ENCODE data around the gene ZNF653. TPM values are rescaled to one million over a fixed set of nuclear protein-coding genes. Genes with fewer than 3 reads are reported as not detected.
A peak's percentile ranks its signal among the peaks of the same experiment; 100 is the strongest.

ZNF653 gene
- polyA plus RNA-seq, 2 of the 4 experiments (the other 2 are of a cell fraction), result 2.9 to 4.2 TPM

DNA sequence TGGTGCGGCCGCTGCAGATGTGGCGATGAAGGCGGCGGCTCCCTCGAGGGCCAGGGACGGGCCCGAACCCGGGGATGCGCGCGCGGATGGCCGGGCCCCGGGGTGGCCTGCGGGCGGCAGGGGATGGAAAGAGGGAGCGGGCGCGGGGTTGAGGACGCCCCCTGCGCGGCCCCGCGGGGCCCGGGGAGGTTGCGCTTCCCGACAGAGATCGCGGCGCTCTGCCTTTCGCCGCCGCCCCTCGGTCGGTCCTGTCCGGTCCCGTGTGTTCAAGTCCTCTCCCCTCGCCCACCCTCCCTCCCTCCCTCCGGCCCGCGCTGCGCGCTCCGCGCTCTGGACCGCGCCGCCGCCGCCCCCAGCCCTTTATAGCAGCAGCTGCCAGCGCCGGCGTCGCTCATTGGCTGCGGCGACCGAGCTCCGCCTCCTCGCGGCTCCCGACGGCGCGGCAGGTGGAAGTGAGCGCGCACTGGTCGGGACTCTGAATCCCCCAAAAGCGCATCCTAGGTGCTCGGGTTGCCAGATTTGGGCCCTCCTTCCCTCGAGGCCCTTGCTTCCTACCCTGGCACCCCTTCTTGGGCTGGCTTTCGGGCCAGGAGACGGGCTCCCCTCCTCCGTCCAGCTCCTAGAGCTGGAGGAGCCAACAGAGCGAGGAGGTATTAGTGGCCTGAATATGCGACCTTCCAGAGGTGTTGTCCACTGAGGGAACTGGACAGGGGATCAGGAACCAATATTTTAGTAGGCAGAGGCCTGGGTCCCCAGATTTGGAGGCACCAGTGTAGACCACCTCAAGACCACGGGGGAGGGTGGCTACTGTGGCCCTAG, 24.7 kb downstream of the ZNF653 start, which contains the start of gene ELAVL3:
Gene ELAVL3 (minus strand): TSS at position 332 of the 819 bp plus-strand sequence. CDS start 438 bp downstream, outside the sequence.
- ATAC-seq (no peak), FAIRE-seq (no peak), DNase-seq (ENCODE audit: low read depth in 1 of 2, low spot score in 1 of 2) (no peak)
- Histone ChIP-seq H3K4me2 (peak within 1 kb of the TSS; percentile 97), H3K4me1 (0 out of 3 replicates have a peak, but pooled peaks cover 3% of the 10 kb centered on the region), H3K9me3 (no peaks in the 10 kb centered on the region), H3K4me3 (peak within 1 kb of the TSS; percentile 64; the same call in 1 of the 3 replicates), H3K27ac (0 out of 6 replicates have a peak within 1 kb of the TSS, but pooled peaks of 1 of the 2 experiments have one; percentile 44)
- 28% methylated on average over 5 of the region's 77 CpGs for WGBS (ENCODE audit: missing lambda C conversion rate)
- TF ChIP-seq HDAC2 (IDR thresholded peaks at IDR 0.05) (no peak), PHF8 (IDR thresholded peaks at IDR 0.05; ENCODE audit: borderline replicate concordance, low read depth) (no peak), MAFK (IDR thresholded peaks at IDR 0.05; ENCODE audit: partially characterized antibody) (no peak), RNF2 (IDR thresholded peaks at IDR 0.05; ENCODE audit: borderline replicate concordance, low read depth) (no peak)
- ChIA-PET CTCF (interaction anchor here (0.6 to 3.6 kb wide), 6 partner anchors 10 to 185 kb away, joined by 3 to 34 read pairs (median 4); partner anchors contain the start of genes ODAD3 and TSPAN16), POLR2A (interaction anchor here (0.5 to 1.6 kb wide), 2 partner anchors 99 to 187 kb away, joined by 3 to 10 read pairs; no protein-coding TSS in a partner anchor)

- TF ChIP-seq HOXB5 (CRISPR knock-in tag; IDR thresholded peaks at IDR 0.05) (no peak), CTCF (IDR thresholded peaks at IDR 0.05) (no peak), JUN (IDR thresholded peaks at IDR 0.05) (no peak), CHD4 (IDR thresholded peaks at IDR 0.05; ENCODE audit: borderline replicate concordance) (no peak)
- TF ChIP-seq, protein P1, sequence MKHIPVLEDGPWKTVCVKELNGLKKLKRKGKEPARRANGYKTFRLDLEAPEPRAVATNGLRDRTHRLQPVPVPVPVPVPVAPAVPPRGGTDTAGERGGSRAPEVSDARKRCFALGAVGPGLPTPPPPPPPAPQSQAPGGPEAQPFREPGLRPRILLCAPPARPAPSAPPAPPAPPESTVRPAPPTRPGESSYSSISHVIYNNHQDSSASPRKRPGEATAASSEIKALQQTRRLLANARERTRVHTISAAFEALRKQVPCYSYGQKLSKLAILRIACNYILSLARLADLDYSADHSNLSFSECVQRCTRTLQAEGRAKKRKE (CRISPR knock-in tag; IDR thresholded peaks at IDR 0.05; ENCODE audit: low read depth), result no peak
- H3K4me2 ChIP-seq, result peak overlapping the region; percentile 38
- H3K4me3 ChIP-seq, result no peak overlapping the region
- H3K9me3 ChIP-seq, result no peaks in the 10 kb centered on the region
- DNase-seq (ENCODE audit: low read depth in 1 of 2, low spot score in 1 of 2) (no peak), FAIRE-seq (no peak), ATAC-seq (no peak)
- 0% methylated on average over 1 of the region's 86 CpGs for WGBS (ENCODE audit: missing lambda C conversion rate)
- ChIA-PET CTCF (interaction anchor here (0.6 to 3.6 kb wide), 4 partner anchors 28 to 184 kb away, joined by 3 to 34 read pairs (median 4); partner anchors contain the start of gene TSPAN16), POLR2A (interaction anchor here (0.5 to 0.6 kb wide), 2 partner anchors 187 to 255 kb away, joined by 3 read pairs; no protein-coding TSS in a partner anchor)
- 0 out of 3 replicates have a peak, but pooled peaks cover 3% of the 10 kb centered on the region for H3K4me1 ChIP-seq
- no peak overlapping the region for H3K27ac ChIP-seq
Observed at GRCh38 chr19:11479898-11480714, 25.5 kb downstream of the ZNF653 start.

DNA sequence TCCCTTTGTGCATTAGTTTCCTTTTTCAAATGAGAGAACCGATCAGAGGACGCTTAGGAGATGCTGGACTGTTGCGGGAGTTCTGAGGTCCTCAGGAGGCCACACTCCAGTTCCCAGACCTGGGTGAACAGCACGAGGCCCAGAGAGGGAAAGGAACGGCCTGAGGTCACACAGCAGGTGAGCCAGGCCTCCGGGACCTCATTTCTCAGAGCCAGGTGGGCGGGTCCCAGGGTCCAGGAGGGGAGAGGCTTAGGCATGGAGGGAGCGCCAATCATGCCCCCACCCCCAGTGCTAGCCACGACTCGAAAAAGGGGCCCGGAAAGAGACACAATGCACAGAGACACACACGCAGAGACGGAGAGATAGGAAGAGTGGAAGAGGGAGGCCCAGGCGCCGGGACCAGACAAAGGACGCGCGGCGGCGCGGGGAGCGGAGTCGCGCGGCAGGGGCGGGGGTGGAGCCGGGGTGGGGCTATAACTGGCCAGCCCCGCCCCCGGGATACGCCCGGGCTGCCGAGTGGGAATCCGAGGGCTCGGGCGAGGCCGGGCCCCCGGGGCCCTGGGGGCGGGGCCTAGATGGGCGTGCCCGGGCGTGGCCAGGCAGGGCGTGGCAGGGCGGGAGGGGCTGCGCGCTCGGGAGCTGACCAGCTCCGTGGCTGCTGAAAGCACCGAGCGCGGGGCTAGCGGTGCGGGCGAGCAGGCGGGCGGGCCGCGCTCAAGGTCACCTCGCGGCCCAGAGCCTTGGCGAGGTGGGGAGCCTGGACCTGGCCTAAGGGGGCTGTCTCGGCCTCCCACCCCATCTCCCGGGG, 26.3 kb downstream of the ZNF653 start:
- Histone ChIP-seq H3K4me3 (no peak overlapping the region), H3K4me2 (peak overlapping the region; percentile 38; the same call in 1 of the 3 replicates), H3K4me1 (0 out of 3 replicates have a peak, but pooled peaks cover 3% of the 10 kb centered on the region), H3K27ac (no peak overlapping the region), H3K9me3 (no peaks in the 10 kb centered on the region)
- ChIA-PET CTCF (interaction anchor here (1.3 kb wide), 1 partner anchor 29 kb away, joined by 3 read pairs; no protein-coding TSS in a partner anchor), POLR2A (no interaction called here)
- TF ChIP-seq, protein P2, sequence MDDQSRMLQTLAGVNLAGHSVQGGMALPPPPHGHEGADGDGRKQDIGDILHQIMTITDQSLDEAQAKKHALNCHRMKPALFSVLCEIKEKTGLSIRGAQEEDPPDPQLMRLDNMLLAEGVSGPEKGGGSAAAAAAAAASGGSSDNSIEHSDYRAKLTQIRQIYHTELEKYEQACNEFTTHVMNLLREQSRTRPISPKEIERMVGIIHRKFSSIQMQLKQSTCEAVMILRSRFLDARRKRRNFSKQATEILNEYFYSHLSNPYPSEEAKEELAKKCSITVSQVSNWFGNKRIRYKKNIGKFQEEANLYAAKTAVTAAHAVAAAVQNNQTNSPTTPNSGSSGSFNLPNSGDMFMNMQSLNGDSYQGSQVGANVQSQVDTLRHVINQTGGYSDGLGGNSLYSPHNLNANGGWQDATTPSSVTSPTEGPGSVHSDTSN (IDR thresholded peaks at IDR 0.05), result no peak
- TF ChIP-seq, protein P3, sequence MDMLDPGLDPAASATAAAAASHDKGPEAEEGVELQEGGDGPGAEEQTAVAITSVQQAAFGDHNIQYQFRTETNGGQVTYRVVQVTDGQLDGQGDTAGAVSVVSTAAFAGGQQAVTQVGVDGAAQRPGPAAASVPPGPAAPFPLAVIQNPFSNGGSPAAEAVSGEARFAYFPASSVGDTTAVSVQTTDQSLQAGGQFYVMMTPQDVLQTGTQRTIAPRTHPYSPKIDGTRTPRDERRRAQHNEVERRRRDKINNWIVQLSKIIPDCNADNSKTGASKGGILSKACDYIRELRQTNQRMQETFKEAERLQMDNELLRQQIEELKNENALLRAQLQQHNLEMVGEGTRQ (IDR thresholded peaks at IDR 0.05), result no peak
- no peak for TF ChIP-seq ESRRA (IDR thresholded peaks at IDR 0.05; ENCODE audit: borderline replicate concordance, low read length)
- no peak for TF ChIP-seq FOSB (CRISPR knock-in tag; IDR thresholded peaks at IDR 0.05)
- TF ChIP-seq, protein P4, sequence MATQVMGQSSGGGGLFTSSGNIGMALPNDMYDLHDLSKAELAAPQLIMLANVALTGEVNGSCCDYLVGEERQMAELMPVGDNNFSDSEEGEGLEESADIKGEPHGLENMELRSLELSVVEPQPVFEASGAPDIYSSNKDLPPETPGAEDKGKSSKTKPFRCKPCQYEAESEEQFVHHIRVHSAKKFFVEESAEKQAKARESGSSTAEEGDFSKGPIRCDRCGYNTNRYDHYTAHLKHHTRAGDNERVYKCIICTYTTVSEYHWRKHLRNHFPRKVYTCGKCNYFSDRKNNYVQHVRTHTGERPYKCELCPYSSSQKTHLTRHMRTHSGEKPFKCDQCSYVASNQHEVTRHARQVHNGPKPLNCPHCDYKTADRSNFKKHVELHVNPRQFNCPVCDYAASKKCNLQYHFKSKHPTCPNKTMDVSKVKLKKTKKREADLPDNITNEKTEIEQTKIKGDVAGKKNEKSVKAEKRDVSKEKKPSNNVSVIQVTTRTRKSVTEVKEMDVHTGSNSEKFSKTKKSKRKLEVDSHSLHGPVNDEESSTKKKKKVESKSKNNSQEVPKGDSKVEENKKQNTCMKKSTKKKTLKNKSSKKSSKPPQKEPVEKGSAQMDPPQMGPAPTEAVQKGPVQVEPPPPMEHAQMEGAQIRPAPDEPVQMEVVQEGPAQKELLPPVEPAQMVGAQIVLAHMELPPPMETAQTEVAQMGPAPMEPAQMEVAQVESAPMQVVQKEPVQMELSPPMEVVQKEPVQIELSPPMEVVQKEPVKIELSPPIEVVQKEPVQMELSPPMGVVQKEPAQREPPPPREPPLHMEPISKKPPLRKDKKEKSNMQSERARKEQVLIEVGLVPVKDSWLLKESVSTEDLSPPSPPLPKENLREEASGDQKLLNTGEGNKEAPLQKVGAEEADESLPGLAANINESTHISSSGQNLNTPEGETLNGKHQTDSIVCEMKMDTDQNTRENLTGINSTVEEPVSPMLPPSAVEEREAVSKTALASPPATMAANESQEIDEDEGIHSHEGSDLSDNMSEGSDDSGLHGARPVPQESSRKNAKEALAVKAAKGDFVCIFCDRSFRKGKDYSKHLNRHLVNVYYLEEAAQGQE (IDR thresholded peaks at IDR 0.05), result 0 out of 2 replicates have a peak, but pooled peaks have one; percentile 39
- TF ChIP-seq NPAS2 (CRISPR knock-in tag; IDR thresholded peaks at IDR 0.05; ENCODE audit: borderline replicate concordance), result no peak
- TF ChIP-seq NFE2L2 (conservative IDR thresholded peaks at IDR 0.05; ENCODE audit: low read length), result no peak
- TF ChIP-seq MYC (IDR thresholded peaks at IDR 0.05; ENCODE audit: borderline replicate concordance, low read length), result no peak
- DNase-seq (ENCODE audit: low read depth in 1 of 2, low spot score in 1 of 2) (no peak), FAIRE-seq (no peak), ATAC-seq (no peak)
- 88% methylated on average over 21 of the region's 62 CpGs for WGBS (ENCODE audit: missing lambda C conversion rate)
